ENCODE results near the gene TRIO. TPM values are rescaled to one million over a fixed set of nuclear protein-coding genes. Genes with fewer than 3 reads are reported as not detected.

The TRIO gene
- total and polyA plus RNA-seq, 2 donors = 35.8 to 233 TPM

- Histone ChIP-seq H3K36me3 (ENCODE audit: insufficient read depth) (peaks cover 7% of the 10 kb centered on the region), H3K4me3 (ENCODE audit: low read depth, low read length) (no peak overlapping the region), H3K4me1 (ENCODE audit: insufficient read depth) (no peaks in the 10 kb centered on the region), H3K27ac (ENCODE audit: low read depth) (no peak overlapping the region)
- DNase-seq (ENCODE audit: extremely low spot score) = no peak
- 87% methylated on average over 10 of the region's 10 CpGs for WGBS
These were observed 189.6 kb downstream of the TRIO start for GRCh38 chr5:14332746-14333145.

GRCh38 chr5:14337593-14337992 is 194.5 kb downstream of the TRIO start:
- H3K27ac ChIP-seq (ENCODE audit: low read depth) = no peak overlapping the region

GRCh38 chr5:14339468-14339867 is 196.3 kb downstream of the TRIO start:
- H3K36me3 ChIP-seq (ENCODE audit: insufficient read depth) = peaks cover 7% of the 10 kb centered on the region
- no peak for DNase-seq (ENCODE audit: extremely low spot score)
- no peak overlapping the region for H3K4me3 ChIP-seq (ENCODE audit: low read depth, low read length)
- no peak overlapping the region for H3K27ac ChIP-seq (ENCODE audit: low read depth)
- WGBS = 90% methylated on average over 11 of the region's 11 CpGs
- H3K4me1 ChIP-seq (ENCODE audit: insufficient read depth) = no peaks in the 10 kb centered on the region

More at GRCh38 chr5:14337593-14337992, 194.5 kb downstream of the TRIO start:
- 86% methylated on average over 7 of the region's 7 CpGs for WGBS
- Histone ChIP-seq H3K4me1 (ENCODE audit: insufficient read depth) (no peaks in the 10 kb centered on the region), H3K36me3 (ENCODE audit: insufficient read depth) (peaks cover 7% of the 10 kb centered on the region), H3K4me3 (ENCODE audit: low read depth, low read length) (no peak overlapping the region)
- DNase-seq (ENCODE audit: extremely low spot score) = no peak

DNA sequence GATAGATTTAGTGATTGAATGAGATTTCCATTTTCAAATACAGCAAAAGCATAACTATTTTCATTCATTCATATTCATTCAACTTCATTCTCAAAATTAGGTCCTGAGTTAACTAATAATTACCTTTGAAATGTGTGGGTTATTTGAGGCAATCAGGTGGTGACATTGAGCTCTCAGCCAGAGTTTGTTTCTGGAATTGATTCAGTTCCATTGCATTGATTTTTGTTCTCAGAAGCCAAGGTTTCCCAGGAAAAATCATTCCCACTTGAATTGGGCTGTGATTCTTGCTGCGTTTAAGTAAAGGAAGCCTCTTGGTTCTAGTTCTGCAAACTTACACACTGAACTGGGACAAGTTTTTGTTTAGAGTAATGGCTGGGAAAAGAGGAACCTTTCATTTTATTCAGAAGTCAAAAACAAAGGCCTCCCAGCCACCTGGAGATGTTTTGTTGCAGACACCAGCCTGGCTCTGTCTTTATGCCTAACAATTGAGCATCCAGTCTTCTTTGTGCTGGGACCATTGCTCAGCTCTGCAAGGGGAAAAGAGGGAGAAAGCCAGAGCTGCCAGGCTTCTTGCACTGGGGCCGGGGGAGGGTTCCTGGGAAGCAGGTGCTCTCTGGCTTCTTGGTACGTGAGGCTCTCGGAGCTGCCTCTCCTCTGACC is 198.6 kb downstream of the TRIO start:
- H3K4me3 ChIP-seq (ENCODE audit: low read depth, low read length) = no peak overlapping the region
- 78% methylated on average over 4 of the region's 4 CpGs for WGBS
- no peaks in the 10 kb centered on the region for H3K4me1 ChIP-seq (ENCODE audit: insufficient read depth)
- DNase-seq (ENCODE audit: extremely low spot score) = no peak
- H3K27ac ChIP-seq (ENCODE audit: low read depth) = no peak overlapping the region
- peaks cover 7% of the 10 kb centered on the region for H3K36me3 ChIP-seq (ENCODE audit: insufficient read depth)

- Histone ChIP-seq H3K4me3 (ENCODE audit: low read depth, low read length) (no peak overlapping the region), H3K27ac (ENCODE audit: low read depth) (no peak overlapping the region), H3K4me1 (ENCODE audit: insufficient read depth) (no peaks in the 10 kb centered on the region), H3K36me3 (ENCODE audit: insufficient read depth) (peaks cover 5% of the 10 kb centered on the region)
- no peak for DNase-seq (ENCODE audit: extremely low spot score)
- 63% methylated on average over 3 of the region's 3 CpGs for WGBS
These were observed 199.2 kb downstream of the TRIO start for GRCh38 chr5:14342306-14342705.

DNA sequence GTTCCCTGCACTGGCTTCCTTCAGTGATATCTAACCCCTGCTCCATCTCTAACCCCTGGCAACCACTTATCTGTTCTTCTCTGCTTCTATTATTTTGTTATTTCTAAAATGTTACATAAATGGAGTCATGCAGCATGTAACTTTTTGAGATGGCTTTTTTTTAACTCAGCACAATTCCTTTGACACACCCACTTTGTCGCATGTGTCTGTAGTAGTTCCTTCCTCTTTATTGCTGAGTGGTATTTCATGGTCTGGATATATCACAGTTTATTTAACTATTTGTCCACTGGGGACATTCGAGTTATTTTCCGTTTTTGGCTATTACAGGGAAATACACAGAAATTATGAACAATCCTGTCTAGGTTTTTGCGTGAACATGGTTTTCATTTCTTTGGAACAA is 200.2 kb downstream of the TRIO start:
- no peaks in the 10 kb centered on the region for H3K4me1 ChIP-seq (ENCODE audit: insufficient read depth)
- no peak for DNase-seq (ENCODE audit: extremely low spot score)
- H3K4me3 ChIP-seq (ENCODE audit: low read depth, low read length) = no peak overlapping the region
- WGBS = 88% methylated on average over 4 of the region's 4 CpGs
- H3K27ac ChIP-seq (ENCODE audit: low read depth) = no peak overlapping the region
- no peaks in the 10 kb centered on the region for H3K36me3 ChIP-seq (ENCODE audit: insufficient read depth)

GRCh38 chr5:14347522-14347921 is 204.4 kb downstream of the TRIO start:
- Histone ChIP-seq H3K4me3 (ENCODE audit: low read depth, low read length) (no peak overlapping the region), H3K36me3 (ENCODE audit: insufficient read depth) (no peaks in the 10 kb centered on the region), H3K27ac (ENCODE audit: low read depth) (no peak overlapping the region), H3K4me1 (ENCODE audit: insufficient read depth) (no peaks in the 10 kb centered on the region)
- WGBS = 87% methylated on average over 7 of the region's 7 CpGs
- no peak for DNase-seq (ENCODE audit: extremely low spot score)

DNA sequence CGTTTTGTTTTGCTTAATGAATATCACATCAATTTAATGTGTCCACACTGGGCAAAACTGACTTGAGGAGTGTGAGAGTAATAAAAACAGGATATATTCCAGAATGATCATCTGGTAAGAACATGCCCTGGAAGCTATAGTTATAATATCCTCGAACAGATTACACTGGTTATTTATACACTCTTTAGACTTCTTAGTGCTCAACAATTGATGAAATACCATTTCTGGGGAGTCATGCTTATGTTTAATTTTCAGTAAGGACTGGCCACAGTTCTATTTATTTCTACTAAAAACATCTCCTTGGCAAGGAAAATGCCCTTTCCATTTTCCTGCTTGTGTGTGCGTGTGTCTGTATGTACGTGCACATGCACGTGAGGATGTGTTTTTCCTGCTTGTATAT is 205.0 kb downstream of the TRIO start:
- Histone ChIP-seq H3K4me1 (ENCODE audit: insufficient read depth) (no peaks in the 10 kb centered on the region), H3K4me3 (ENCODE audit: low read depth, low read length) (no peak overlapping the region), H3K36me3 (ENCODE audit: insufficient read depth) (no peaks in the 10 kb centered on the region), H3K27ac (ENCODE audit: low read depth) (no peak overlapping the region)
- no peak for DNase-seq (ENCODE audit: extremely low spot score)
- 64% methylated on average over 5 of the region's 5 CpGs for WGBS

DNA sequence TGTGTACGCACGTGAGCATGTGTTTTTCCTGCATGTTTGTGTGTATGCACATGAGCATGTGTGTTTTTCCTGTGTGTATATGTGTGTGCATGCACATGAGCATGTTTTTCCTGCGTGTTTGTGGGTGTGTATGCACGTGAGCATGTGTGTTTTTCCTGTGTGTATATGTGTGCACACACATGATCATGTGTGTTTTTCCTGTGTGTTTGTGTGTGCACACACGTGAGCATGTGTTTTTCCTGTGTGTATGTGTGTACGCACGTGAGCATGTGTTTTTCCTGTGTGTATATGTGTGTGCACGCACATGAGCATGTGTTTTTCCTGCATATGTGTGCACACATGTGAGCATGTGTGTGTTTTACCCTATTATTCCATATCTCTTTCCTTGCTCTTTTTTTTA is 205.9 kb downstream of the TRIO start:
- Histone ChIP-seq H3K4me3 (ENCODE audit: low read depth, low read length) (no peak overlapping the region), H3K36me3 (ENCODE audit: insufficient read depth) (no peaks in the 10 kb centered on the region), H3K27ac (ENCODE audit: low read depth) (no peak overlapping the region), H3K4me1 (ENCODE audit: insufficient read depth) (no peaks in the 10 kb centered on the region)
- WGBS = 94% methylated on average over 8 of the region's 8 CpGs
- DNase-seq (ENCODE audit: extremely low spot score) = no peak

DNA sequence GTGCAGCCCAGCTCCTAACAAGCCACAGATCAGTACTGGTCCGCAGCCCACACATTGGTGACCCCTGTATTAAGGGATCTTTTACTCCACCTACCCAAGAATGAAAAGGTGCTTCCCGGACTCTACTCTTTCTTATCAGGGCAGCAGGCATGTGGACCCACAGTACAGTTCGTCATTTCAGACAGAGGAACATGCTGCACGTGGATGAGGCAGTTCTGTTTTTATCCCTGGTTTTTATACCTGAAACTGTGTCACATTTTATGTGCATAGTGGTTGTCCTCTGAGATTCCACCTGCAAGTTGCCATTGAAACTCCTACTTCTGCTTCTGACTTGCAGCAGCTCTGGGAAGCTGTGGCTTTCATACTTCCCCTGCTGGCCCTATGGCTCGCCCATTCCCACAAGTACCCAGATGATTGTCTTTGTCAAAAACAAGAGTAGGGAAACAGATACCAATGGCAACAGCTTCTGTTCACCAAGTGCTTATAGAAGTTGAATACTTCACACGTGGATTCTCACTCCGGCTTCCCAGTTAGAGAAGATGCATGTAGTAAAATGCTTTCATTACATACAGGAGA is 208.0 kb downstream of the TRIO start:
- Histone ChIP-seq H3K4me3 (ENCODE audit: low read depth, low read length) (no peak overlapping the region), H3K27ac (ENCODE audit: low read depth) (no peak overlapping the region), H3K36me3 (ENCODE audit: insufficient read depth) (no peaks in the 10 kb centered on the region), H3K4me1 (ENCODE audit: insufficient read depth) (no peaks in the 10 kb centered on the region)
- no peak for DNase-seq (ENCODE audit: extremely low spot score)
- WGBS = 79% methylated on average over 7 of the region's 7 CpGs

DNA sequence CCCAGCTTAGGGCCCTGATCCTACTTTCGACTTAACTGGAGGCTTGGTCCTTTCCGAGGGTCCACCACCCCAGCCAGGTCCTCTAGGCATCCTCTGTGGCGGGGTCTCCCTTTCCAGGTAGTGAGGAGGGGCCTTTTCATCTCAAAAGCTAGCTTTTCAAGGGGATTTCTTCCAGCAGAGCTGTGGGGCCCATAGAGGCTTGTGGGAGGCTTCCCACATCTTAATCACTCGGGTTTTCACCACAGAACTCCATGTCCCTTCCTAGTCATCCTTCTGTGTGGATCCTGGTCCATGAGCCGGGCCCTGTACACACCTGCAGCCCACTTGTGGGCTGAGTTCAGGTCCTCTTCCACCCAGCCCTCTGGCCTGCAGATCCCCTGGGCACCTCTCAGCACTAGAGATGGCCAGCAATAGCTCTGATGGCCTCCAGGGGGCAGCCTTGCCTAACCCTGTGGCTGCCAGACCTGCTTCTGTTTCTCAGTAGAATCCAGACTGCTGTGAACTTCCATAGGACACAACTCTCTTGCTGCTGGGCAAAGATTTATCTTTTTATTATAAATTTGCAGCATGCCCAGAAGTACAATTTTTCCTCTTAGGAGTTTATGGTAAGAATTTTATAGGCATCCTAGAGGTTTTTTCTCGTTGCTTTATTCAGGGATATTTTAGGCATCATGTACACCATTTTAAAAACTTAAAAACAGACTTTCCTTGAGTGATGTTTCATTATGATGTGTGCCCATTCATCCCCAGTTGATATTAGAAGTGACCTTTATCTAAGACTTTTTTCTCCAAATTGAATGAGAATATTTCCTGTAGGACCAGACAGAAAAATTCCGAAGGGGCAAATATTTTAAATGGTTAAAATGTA is 208.9 kb downstream of the TRIO start:
- DNase-seq (ENCODE audit: extremely low spot score) = no peak
- no peak overlapping the region for H3K27ac ChIP-seq (ENCODE audit: low read depth)
- H3K36me3 ChIP-seq (ENCODE audit: insufficient read depth) = no peaks in the 10 kb centered on the region
- no peak overlapping the region for H3K4me3 ChIP-seq (ENCODE audit: low read depth, low read length)
- H3K4me1 ChIP-seq (ENCODE audit: insufficient read depth) = no peaks in the 10 kb centered on the region
- WGBS = 73% methylated on average over 7 of the region's 7 CpGs

GRCh38 chr5:14353726-14354474 is 210.8 kb downstream of the TRIO start:
- H3K36me3 ChIP-seq (ENCODE audit: insufficient read depth) = no peaks in the 10 kb centered on the region
- no peak overlapping the region for H3K27ac ChIP-seq (ENCODE audit: low read depth)
- DNase-seq (ENCODE audit: extremely low spot score) = no peak
- no peaks in the 10 kb centered on the region for H3K4me1 ChIP-seq (ENCODE audit: insufficient read depth)
- no peak overlapping the region for H3K4me3 ChIP-seq (ENCODE audit: low read depth, low read length)
- 91% methylated on average over 11 of the region's 11 CpGs for WGBS

- WGBS = 75% methylated on average over 4 of the region's 4 CpGs
- peaks cover 3% of the 10 kb centered on the region for H3K36me3 ChIP-seq (ENCODE audit: insufficient read depth)
These were observed 212.2 kb downstream of the TRIO start for GRCh38 chr5:14355391-14355790.

More at GRCh38 chr5:14355391-14355790, 212.2 kb downstream of the TRIO start:
- Histone ChIP-seq H3K4me1 (ENCODE audit: insufficient read depth) (no peaks in the 10 kb centered on the region), H3K4me3 (ENCODE audit: low read depth, low read length) (no peak overlapping the region), H3K27ac (ENCODE audit: low read depth) (no peak overlapping the region)
- no peak for DNase-seq (ENCODE audit: extremely low spot score)

Data from urinary bladder (tissue), 4 donors.